SU-DHL-6 (cell line): Measurements from ENCODE around the gene LGR4.

ENCODE experiments used
- H2AFZ ChIP-seq: fragments of 200-600 bp; sonication (generic); 2 replicates; pipeline ENCODE4 v1.6.1; 2014; ENCODE audit warnings: low read depth, mild to moderate bottlenecking, moderate library complexity, mixed read lengths, antibody characterized with exemption, low read length; ENCODE audit not compliant: severe bottlenecking
- H3F3A ChIP-seq: fragments of 200-600 bp; shearing (Covaris generic); 2 replicates; pipeline ENCODE4 v1.6.0; 2016; ENCODE audit warnings: antibody characterized with exemption, mild to moderate bottlenecking; ENCODE audit not compliant: insufficient read depth
- H3K27ac ChIP-seq: fragments of 200-600 bp; sonication (generic); 2 replicates; pipeline ENCODE4 v1.5.1; 2016; ENCODE audit warnings: low read depth, mild to moderate bottlenecking, low read length, moderate library complexity, mixed read lengths
- H3K27me3 ChIP-seq: fragments of 200-600 bp; sonication (generic), shearing (Covaris generic); 2 replicates; pipeline ENCODE4 v1.6.0; 2014; ENCODE audit warnings: mild to moderate bottlenecking, low read length
- H3K36me3 ChIP-seq: fragments of 200-600 bp; sonication (generic); 2 replicates; pipeline ENCODE4 v1.6.1; 2014; ENCODE audit warnings: mild to moderate bottlenecking, low read length, mixed read lengths
- H3K4me2 ChIP-seq: fragments of 300-600, 200-600 bp; shearing (Covaris generic), sonication (generic); 2 replicates; pipeline ENCODE4 v1.6.0; 2014; ENCODE audit warnings: low read length, low read depth, mild to moderate bottlenecking; ENCODE audit not compliant: poor library complexity, severe bottlenecking
- H3K4me3 ChIP-seq: fragments of 200-600 bp; sonication (generic); 2 replicates; pipeline ENCODE4 v1.5.1; 2014; ENCODE audit warnings: antibody characterized with exemption, low read length, mild to moderate bottlenecking, mixed read lengths; ENCODE audit not compliant: insufficient read depth, poor library complexity, severe bottlenecking
- H3K79me2 ChIP-seq: fragments of 200-600 bp; sonication (generic); 2 replicates; pipeline ENCODE4 v1.6.1; 2014; ENCODE audit warnings: mild to moderate bottlenecking, low read length, moderate library complexity; ENCODE audit not compliant: insufficient read depth
- H3K9ac ChIP-seq: fragments of 200-600 bp; sonication (generic); 2 replicates; pipeline ENCODE4 v1.7.0; 2014; ENCODE audit warnings: mild to moderate bottlenecking, low read length
- H3K9me2 ChIP-seq: fragments of 200-600 bp; sonication (generic); replicated peaks from 2 replicates; pipeline ENCODE4 v1.6.1; 2014; ENCODE audit warnings: low read length; ENCODE audit not compliant: insufficient read depth
- H3K9me3 ChIP-seq: fragments of 200-600 bp; sonication (generic); 2 replicates; pipeline ENCODE4 v1.6.1; 2014; ENCODE audit warnings: low read length, mixed read lengths; ENCODE audit not compliant: insufficient read depth
- H4K20me1 ChIP-seq: fragments of 200-600 bp; sonication (generic); 2 replicates; pipeline ENCODE4 v1.6.1; 2014; ENCODE audit warnings: low read depth, mild to moderate bottlenecking, antibody characterized with exemption, low read length, moderate library complexity, mixed read lengths
- CTCF ChIP-seq: fragments of 200-600 bp; sonication (generic); IDR thresholded peaks from one replicate; pipeline ENCODE4 v1.5.1; 2017; ENCODE audit warnings: antibody characterized with exemption, mild to moderate bottlenecking, low read length, moderate library complexity; ENCODE audit not compliant: insufficient read depth, poor library complexity, severe bottlenecking
- EZH2phosphoT487 ChIP-seq: fragments of 200-600 bp; sonication (generic), shearing (Covaris generic); conservative IDR thresholded peaks from 2 replicates; pipeline ENCODE4 v1.6.1; 2018; ENCODE audit warnings: mild to moderate bottlenecking, antibody characterized with exemption, low read length, moderate library complexity, mixed read lengths

The LGR4 gene

DNA sequence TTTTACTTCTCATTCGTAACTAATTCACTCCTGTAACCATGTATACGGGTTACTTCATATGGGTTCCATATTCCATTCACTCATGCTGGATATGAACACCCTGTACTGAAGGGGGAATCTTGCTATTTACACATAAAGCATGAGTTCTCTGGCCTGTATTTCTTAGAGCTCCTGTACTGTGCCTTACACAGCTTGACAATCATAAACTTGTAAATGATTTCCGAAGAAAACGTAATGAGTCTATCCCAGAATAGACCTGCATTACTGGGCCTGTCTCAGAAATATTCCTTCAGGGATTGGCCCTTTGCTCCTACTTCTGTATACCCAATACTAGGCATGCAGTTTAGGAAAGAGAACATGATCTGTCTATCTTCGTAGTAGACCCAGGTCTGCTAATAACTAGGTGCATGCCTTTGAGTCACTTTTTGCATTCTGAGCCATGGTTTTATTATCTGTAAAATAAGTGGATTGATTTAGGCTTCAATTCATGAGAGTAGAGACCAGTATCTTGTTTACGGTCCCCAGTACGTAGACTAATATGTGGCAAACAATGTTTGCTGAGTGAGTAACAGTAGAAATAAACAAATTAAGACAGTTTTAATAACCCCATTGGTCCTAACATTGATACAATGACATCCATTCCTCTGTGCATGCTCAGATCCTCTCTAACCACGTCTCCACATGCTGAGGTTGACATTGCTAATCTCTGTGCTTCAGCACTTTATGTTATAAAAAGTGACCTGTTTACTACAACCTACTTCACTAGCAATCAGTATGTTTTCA is 110.8 kb downstream of the LGR4 start:
- Histone ChIP-seq H4K20me1 (no peaks in the 10 kb centered on the region), H3K36me3 (no peaks in the 10 kb centered on the region), H3K27ac (no peak overlapping the region), H3F3A (no peaks in the 10 kb centered on the region), H3K9me2 (no peaks in the 10 kb centered on the region), H3K4me2 (peak overlapping the region; percentile 79), H3K79me2 (no peaks in the 10 kb centered on the region; the same call in 1 of the 2 replicates), H3K9me3 (no peaks in the 10 kb centered on the region), H3K4me3 (peak overlapping the region; percentile 70), H3K27me3 (no peaks in the 10 kb centered on the region), H3K9ac (peak overlapping the region; percentile 89), H2AFZ (peak overlapping the region; percentile 93)
- TF ChIP-seq EZH2phosphoT487 = no peak
- no peak for TF ChIP-seq CTCF

- no peak overlapping the region for H2AFZ ChIP-seq
- H3K27me3 ChIP-seq = no peaks in the 10 kb centered on the region
- no peak overlapping the region for H3K27ac ChIP-seq
- H3K4me3 ChIP-seq = no peak overlapping the region
- no peaks in the 10 kb centered on the region for H3F3A ChIP-seq
- H3K79me2 ChIP-seq = no peaks in the 10 kb centered on the region; the same call in 1 of the 2 replicates
- TF ChIP-seq CTCF = no peak
- TF ChIP-seq EZH2phosphoT487 = no peak
- H4K20me1 ChIP-seq = no peaks in the 10 kb centered on the region
- no peaks in the 10 kb centered on the region for H3K9me2 ChIP-seq
- no peaks in the 10 kb centered on the region for H3K36me3 ChIP-seq
- no peak overlapping the region for H3K4me2 ChIP-seq
- H3K9ac ChIP-seq = no peak overlapping the region
- no peaks in the 10 kb centered on the region for H3K9me3 ChIP-seq
These were observed 114.3 kb downstream of the LGR4 start for GRCh38 chr11:27358296-27358695.

DNA sequence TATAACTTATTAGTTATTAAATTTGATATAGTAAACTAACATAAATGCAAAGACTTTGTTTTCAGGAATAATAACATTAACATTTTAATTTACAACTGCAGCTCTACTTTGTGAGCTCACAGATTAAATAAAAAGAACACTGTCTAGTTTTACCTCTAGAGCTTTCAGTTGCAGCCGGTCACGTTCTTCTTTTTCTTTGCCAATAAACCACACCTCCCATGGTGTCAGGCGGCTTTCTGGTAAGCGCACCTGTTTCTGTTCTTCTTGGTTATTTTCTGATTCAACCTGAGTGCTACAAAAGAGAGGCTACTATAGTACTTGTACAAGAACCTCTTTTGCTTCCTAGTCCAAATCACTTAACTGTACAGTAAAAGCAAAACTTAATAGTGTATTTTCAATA is 115.3 kb downstream of the LGR4 start:
- Histone ChIP-seq H3K9ac (no peak overlapping the region), H3K4me3 (no peak overlapping the region), H3F3A (no peaks in the 10 kb centered on the region), H2AFZ (no peak overlapping the region), H3K79me2 (no peaks in the 10 kb centered on the region; the same call in 1 of the 2 replicates), H3K27me3 (no peaks in the 10 kb centered on the region), H3K4me2 (no peak overlapping the region), H4K20me1 (no peaks in the 10 kb centered on the region), H3K9me2 (no peaks in the 10 kb centered on the region), H3K36me3 (no peaks in the 10 kb centered on the region), H3K27ac (no peak overlapping the region), H3K9me3 (no peaks in the 10 kb centered on the region)
- TF ChIP-seq EZH2phosphoT487 (no peak), CTCF (no peak)
